ENCODE measurements around the gene VWCE.

VWCE gene

GRCh38 chr11:61331651-61332050 lies 36.5 kb upstream of the VWCE start:
- H3K4me1 ChIP-seq (ENCODE audit: insufficient read depth, low read length, poor library complexity, severe bottlenecking): peaks cover 68% of the 10 kb centered on the region
- no peaks in the 10 kb centered on the region for H3F3A ChIP-seq (ENCODE audit: low read depth)
- peak overlapping the region; percentile 90 for H3K4me3 ChIP-seq (ENCODE audit: low read length, poor library complexity, severe bottlenecking)
- H3K79me2 ChIP-seq (ENCODE audit: insufficient read depth, low read length): peaks cover 86% of the 10 kb centered on the region
- peaks cover 5% of the 10 kb centered on the region for H3K27me3 ChIP-seq (ENCODE audit: insufficient read depth, low read length, poor library complexity, severe bottlenecking)
- H3K9ac ChIP-seq (ENCODE audit: low read depth, low read length, poor library complexity, severe bottlenecking): peak overlapping the region; percentile 97
- TF ChIP-seq EZH2phosphoT487 (IDR thresholded peaks at IDR 0.05; ENCODE audit: borderline replicate concordance): no peak
- TF ChIP-seq, protein P1, sequence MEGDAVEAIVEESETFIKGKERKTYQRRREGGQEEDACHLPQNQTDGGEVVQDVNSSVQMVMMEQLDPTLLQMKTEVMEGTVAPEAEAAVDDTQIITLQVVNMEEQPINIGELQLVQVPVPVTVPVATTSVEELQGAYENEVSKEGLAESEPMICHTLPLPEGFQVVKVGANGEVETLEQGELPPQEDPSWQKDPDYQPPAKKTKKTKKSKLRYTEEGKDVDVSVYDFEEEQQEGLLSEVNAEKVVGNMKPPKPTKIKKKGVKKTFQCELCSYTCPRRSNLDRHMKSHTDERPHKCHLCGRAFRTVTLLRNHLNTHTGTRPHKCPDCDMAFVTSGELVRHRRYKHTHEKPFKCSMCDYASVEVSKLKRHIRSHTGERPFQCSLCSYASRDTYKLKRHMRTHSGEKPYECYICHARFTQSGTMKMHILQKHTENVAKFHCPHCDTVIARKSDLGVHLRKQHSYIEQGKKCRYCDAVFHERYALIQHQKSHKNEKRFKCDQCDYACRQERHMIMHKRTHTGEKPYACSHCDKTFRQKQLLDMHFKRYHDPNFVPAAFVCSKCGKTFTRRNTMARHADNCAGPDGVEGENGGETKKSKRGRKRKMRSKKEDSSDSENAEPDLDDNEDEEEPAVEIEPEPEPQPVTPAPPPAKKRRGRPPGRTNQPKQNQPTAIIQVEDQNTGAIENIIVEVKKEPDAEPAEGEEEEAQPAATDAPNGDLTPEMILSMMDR (conservative IDR thresholded peaks at IDR 0.05; ENCODE audit: low read length): no peak
- H3K36me3 ChIP-seq (ENCODE audit: insufficient read depth, low read length): peaks cover 26% of the 10 kb centered on the region; the same call in 1 of the 2 replicates
- H3K9me3 ChIP-seq (ENCODE audit: insufficient read depth, low read depth, low read length): no peaks in the 10 kb centered on the region
- peak overlapping the region; percentile 97 for H3K4me2 ChIP-seq (ENCODE audit: low read depth, low read length, poor library complexity, severe bottlenecking)
- peaks cover 60% of the 10 kb centered on the region for H4K20me1 ChIP-seq (ENCODE audit: insufficient read depth, low read length, poor library complexity, severe bottlenecking)
- no peak overlapping the region for H2AFZ ChIP-seq (ENCODE audit: low read length)
- H3K9me2 ChIP-seq (replicated peaks; ENCODE audit: low read depth, low read length): no peaks in the 10 kb centered on the region

DNA sequence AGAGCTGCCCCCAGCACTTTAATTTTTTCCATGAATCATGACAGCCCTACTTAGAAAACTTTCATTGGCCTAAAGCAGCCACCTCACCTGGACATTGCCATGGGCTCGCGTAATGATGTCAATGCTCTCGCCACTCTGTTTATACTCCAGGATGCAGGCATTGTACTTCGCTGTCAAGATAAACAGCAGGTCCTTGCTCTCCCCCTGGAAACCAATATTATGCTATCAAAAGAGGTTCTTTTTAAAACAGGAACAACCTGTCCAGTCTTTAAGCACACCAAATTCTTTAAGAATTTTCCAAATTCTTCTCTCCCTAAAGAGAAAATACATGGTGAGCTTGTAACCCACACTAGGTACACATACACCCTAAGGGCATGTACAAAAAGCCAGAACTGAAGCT lies 34.8 kb upstream of the VWCE start:
- H2AFZ ChIP-seq (ENCODE audit: low read length): no peak overlapping the region

DNA sequence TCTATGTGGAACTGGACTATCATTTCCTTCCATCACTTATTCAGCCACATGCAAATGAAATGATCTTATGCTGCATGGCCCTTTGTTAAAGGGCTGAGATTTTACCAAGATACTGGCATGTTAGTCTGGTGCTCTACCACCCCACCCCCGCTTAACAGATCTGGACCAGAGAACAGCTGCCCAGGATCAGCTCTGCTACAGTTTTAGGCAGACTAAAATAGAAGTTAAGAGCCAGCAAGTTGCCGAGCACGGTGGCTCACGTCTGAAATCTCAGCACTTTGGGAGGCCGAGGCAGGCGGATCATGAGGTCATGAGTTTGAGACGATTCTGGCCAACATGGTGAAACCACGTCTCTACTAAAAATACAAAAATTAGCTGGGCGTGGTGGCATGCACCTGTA lies 33.2 kb upstream of the VWCE start:
- H3K9me3 ChIP-seq (ENCODE audit: insufficient read depth, low read depth, low read length): no peaks in the 10 kb centered on the region

More for the DNA sequence above, 34.8 kb upstream of the VWCE start:
- peaks cover 44% of the 10 kb centered on the region; the same call in 1 of the 2 replicates for H3K36me3 ChIP-seq (ENCODE audit: insufficient read depth, low read length)
- no peaks in the 10 kb centered on the region for H3F3A ChIP-seq (ENCODE audit: low read depth)
- H3K9me2 ChIP-seq (replicated peaks; ENCODE audit: low read depth, low read length): no peaks in the 10 kb centered on the region
- no peak for TF ChIP-seq EZH2phosphoT487 (IDR thresholded peaks at IDR 0.05; ENCODE audit: borderline replicate concordance)
- TF ChIP-seq, protein P1 (conservative IDR thresholded peaks at IDR 0.05; ENCODE audit: low read length): no peak
- H3K4me3 ChIP-seq (ENCODE audit: low read length, poor library complexity, severe bottlenecking): peak overlapping the region; percentile 41
- H3K79me2 ChIP-seq (ENCODE audit: insufficient read depth, low read length): peaks cover 97% of the 10 kb centered on the region
- H3K9me3 ChIP-seq (ENCODE audit: insufficient read depth, low read depth, low read length): no peaks in the 10 kb centered on the region
- H3K4me2 ChIP-seq (ENCODE audit: low read depth, low read length, poor library complexity, severe bottlenecking): peak overlapping the region; percentile 97
- peak overlapping the region; percentile 97 for H3K9ac ChIP-seq (ENCODE audit: low read depth, low read length, poor library complexity, severe bottlenecking)
- peaks cover 5% of the 10 kb centered on the region for H3K27me3 ChIP-seq (ENCODE audit: insufficient read depth, low read length, poor library complexity, severe bottlenecking)
- peaks cover 67% of the 10 kb centered on the region for H4K20me1 ChIP-seq (ENCODE audit: insufficient read depth, low read length, poor library complexity, severe bottlenecking)
- H3K4me1 ChIP-seq (ENCODE audit: insufficient read depth, low read length, poor library complexity, severe bottlenecking): peaks cover 55% of the 10 kb centered on the region

More for the DNA sequence above, 33.2 kb upstream of the VWCE start:
- TF ChIP-seq, protein P1 (conservative IDR thresholded peaks at IDR 0.05; ENCODE audit: low read length): no peak
- TF ChIP-seq EZH2phosphoT487 (IDR thresholded peaks at IDR 0.05; ENCODE audit: borderline replicate concordance): no peak
- Histone ChIP-seq H3F3A (ENCODE audit: low read depth) (no peaks in the 10 kb centered on the region), H4K20me1 (ENCODE audit: insufficient read depth, low read length, poor library complexity, severe bottlenecking) (peaks cover 67% of the 10 kb centered on the region), H2AFZ (ENCODE audit: low read length) (no peak overlapping the region), H3K9ac (ENCODE audit: low read depth, low read length, poor library complexity, severe bottlenecking) (peak overlapping the region; percentile 45), H3K79me2 (ENCODE audit: insufficient read depth, low read length) (peaks cover 82% of the 10 kb centered on the region), H3K4me3 (ENCODE audit: low read length, poor library complexity, severe bottlenecking) (peak overlapping the region; percentile 40), H3K27me3 (ENCODE audit: insufficient read depth, low read length, poor library complexity, severe bottlenecking) (peaks cover 5% of the 10 kb centered on the region), H3K9me2 (replicated peaks; ENCODE audit: low read depth, low read length) (no peaks in the 10 kb centered on the region), H3K36me3 (ENCODE audit: insufficient read depth, low read length) (peaks cover 57% of the 10 kb centered on the region; the same call in 1 of the 2 replicates), H3K4me1 (ENCODE audit: insufficient read depth, low read length, poor library complexity, severe bottlenecking) (peaks cover 40% of the 10 kb centered on the region), H3K4me2 (ENCODE audit: low read depth, low read length, poor library complexity, severe bottlenecking) (peak overlapping the region; percentile 53)
